Cardiac muscle cell (in vitro differentiated cells and primary cell): ENCODE data around the gene RANBP3. TPM values are rescaled to one million over a fixed set of nuclear protein-coding genes. Genes with fewer than 3 reads are reported as not detected.
A peak's percentile ranks its signal among the peaks of the same experiment; 100 is the strongest.

Experiments used
- DNase-seq, 2 donors: peaks; one replicate each; pipeline versions ENCODE4 v3.0.0 to v3.0.0-alpha.2; 2010 to 2017; ENCODE audit warnings: low read depth in 1 of 2, low spot score in 1 of 2
- H3K27ac ChIP-seq: fragments of 200-600 bp; sonication (generic); 2 replicates; pipeline ENCODE4 v1.5.1; 2016
- H3K27me3 ChIP-seq: fragments of 200-600 bp; sonication (generic); 2 replicates; pipeline ENCODE4 v1.6.0; 2016; ENCODE audit warnings: control low read depth
- H3K36me3 ChIP-seq: fragments of 200-600 bp; sonication (generic); 2 replicates; pipeline ENCODE4 v1.5.1; 2016; ENCODE audit warnings: control low read depth
- H3K4me1 ChIP-seq: fragments of 200-600 bp; sonication (generic); 2 replicates; pipeline ENCODE4 v1.8.1; 2017; ENCODE audit warnings: low read depth, mild to moderate bottlenecking, mixed run types
- H3K4me3 ChIP-seq: fragments of 200-600 bp; sonication (generic); 2 replicates; pipeline ENCODE4 v1.5.1; 2016; ENCODE audit warnings: mild to moderate bottlenecking
- H3K9me3 ChIP-seq: fragments of 200-600 bp; sonication (generic); 2 replicates; pipeline ENCODE4 v1.5.1; 2017; ENCODE audit warnings: low read depth, mild to moderate bottlenecking, control low read depth
- polyA plus RNA-seq: library from polyadenylated mRNA; unstranded; fragments of >200 nt; fragmentation: Nextera tagmentation; extraction: Ambion mirVana; gene quantifications from 2 replicates; pipeline ENCODE4 v1.2.1, GENCODE V29; 2016
- total RNA-seq: library from RNA; depleted of rRNA; stranded (reverse); fragments of >200 nt; gene quantifications from 2 replicates; pipeline ENCODE4 v1.2.3, GENCODE V29; 2016
- TF ChIP-seq, protein P1 (sequence below): IDR thresholded peaks from 2 replicates; pipeline ENCODE4 v1.5.1; 2012; ENCODE audit warnings: low read depth, mild to moderate bottlenecking, low read length

The RANBP3 gene
- total and polyA plus RNA-seq, 2 experiments from 2014 or later: 17.7 to 108 TPM

DNA sequence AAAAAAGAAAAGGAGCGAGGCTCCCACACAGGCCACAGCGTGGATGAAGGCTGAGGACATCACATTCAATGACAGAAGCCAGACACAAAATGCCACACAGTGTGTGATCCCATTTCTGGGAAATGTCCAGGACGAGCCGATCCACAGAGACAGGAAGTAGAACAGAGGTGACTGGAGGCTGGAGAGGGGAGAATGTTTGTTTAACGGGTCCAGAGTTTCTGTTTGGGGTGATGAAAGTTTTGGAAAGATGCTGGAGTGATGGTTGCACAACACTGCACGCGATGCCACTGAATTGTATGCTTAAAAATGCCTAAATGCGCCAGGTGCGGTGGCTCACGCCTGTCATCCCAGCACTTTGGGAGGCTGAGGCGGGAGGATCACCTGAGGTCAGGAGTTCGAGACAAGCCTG, 107.0 kb downstream of the RANBP3 start:
- Histone ChIP-seq H3K27me3 (no peaks in the 10 kb centered on the region), H3K36me3 (no peaks in the 10 kb centered on the region), H3K4me1 (no peaks in the 10 kb centered on the region), H3K9me3 (no peaks in the 10 kb centered on the region), H3K27ac (no peak overlapping the region), H3K4me3 (no peak overlapping the region)
- peak in 1 of 2 donors; percentile 42 for DNase-seq
- TF ChIP-seq, protein P1, sequence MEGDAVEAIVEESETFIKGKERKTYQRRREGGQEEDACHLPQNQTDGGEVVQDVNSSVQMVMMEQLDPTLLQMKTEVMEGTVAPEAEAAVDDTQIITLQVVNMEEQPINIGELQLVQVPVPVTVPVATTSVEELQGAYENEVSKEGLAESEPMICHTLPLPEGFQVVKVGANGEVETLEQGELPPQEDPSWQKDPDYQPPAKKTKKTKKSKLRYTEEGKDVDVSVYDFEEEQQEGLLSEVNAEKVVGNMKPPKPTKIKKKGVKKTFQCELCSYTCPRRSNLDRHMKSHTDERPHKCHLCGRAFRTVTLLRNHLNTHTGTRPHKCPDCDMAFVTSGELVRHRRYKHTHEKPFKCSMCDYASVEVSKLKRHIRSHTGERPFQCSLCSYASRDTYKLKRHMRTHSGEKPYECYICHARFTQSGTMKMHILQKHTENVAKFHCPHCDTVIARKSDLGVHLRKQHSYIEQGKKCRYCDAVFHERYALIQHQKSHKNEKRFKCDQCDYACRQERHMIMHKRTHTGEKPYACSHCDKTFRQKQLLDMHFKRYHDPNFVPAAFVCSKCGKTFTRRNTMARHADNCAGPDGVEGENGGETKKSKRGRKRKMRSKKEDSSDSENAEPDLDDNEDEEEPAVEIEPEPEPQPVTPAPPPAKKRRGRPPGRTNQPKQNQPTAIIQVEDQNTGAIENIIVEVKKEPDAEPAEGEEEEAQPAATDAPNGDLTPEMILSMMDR: no peak

DNA sequence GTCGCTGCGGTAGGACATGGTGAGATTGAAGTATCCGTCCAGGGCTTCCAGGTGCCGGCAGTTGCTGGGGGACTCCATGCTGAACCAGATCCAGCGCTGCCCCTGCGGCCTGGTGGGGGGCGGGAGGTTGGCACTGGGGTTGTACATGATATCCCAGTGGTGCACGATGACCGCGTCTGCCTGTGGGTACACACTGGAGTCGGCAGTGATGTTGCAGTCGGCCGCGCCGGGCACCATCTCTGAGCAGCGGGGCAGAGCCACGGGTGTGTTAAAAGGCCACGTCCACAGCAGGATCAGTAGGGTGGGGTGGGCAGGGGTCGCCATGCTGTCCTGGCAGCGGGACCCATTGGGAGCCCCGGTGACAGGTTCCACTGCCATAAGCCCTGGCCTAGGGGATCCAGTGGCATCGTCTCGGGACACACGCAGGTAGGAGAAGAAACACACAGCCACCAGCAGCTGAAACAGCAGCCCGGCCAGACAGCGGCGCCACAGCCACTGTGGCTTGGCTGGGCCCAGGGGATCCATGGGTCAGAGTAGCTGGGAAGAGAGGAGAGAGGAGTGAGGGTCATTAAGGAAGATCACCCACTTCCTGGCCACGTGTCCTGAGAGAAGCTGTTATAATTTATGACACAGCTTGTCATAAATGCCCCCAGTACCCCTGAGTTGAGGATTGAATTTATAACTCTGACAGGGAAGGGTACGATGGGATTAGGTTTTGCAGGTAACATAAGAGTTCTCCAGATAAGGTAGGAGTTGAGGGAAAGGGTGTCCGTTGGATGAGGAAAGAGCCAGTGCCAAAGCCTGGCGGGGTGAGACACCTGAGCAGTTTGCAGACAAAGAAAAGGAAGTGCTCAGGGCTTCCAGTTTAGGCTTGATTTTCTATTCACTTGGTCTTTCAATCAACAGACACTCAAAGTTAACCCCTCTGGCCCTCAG, 110.5 kb downstream of the RANBP3 start:
- Histone ChIP-seq H3K9me3 (no peaks in the 10 kb centered on the region), H3K27ac (no peak overlapping the region), H3K27me3 (no peaks in the 10 kb centered on the region), H3K4me3 (no peak overlapping the region), H3K36me3 (no peaks in the 10 kb centered on the region), H3K4me1 (no peaks in the 10 kb centered on the region)
- DNase-seq: no peak
- TF ChIP-seq, protein P1: no peak

Other genes with a start within 250 kb of the RANBP3 start
- gene PRR22, start 193.4 kb downstream of the RANBP3 start, total RNA-seq: 3.6 and 4.9 TPM in 2 replicates
- gene PRR22, start 193.4 kb downstream of the RANBP3 start, polyA plus RNA-seq: 1.9 and 9.7 TPM in 2 replicates
- gene DUS3L, start 187.0 kb downstream of the RANBP3 start, total RNA-seq: 40.9 and 43.4 TPM in 2 replicates
- 25.0 and 39.1 TPM in 2 replicates for gene DUS3L, start 187.0 kb downstream of the RANBP3 start, polyA plus RNA-seq
- gene NRTN, start 173.1 kb downstream of the RANBP3 start, total RNA-seq: 28.2 and 36.1 TPM in 2 replicates
- gene NRTN, start 173.1 kb downstream of the RANBP3 start, polyA plus RNA-seq: 68.2 and 85.8 TPM in 2 replicates
- gene FUT6, start 138.4 kb downstream of the RANBP3 start, total RNA-seq: 0.42 TPM in 1 of 2 replicates, not detected in the other
- gene FUT6, start 138.4 kb downstream of the RANBP3 start, polyA plus RNA-seq: not detected in 2 replicates
- gene FUT3, start 126.7 kb downstream of the RANBP3 start, total RNA-seq: 0.14 and 3.8 TPM in 2 replicates
- 0.92 TPM in 1 of 2 replicates, not detected in the other for gene FUT3, start 126.7 kb downstream of the RANBP3 start, polyA plus RNA-seq
- gene FUT5, start 107.6 kb downstream of the RANBP3 start, total RNA-seq: 1.5 TPM in 1 of 2 replicates, not detected in the other
- gene FUT5, start 107.6 kb downstream of the RANBP3 start, polyA plus RNA-seq: 8.9 TPM in 1 of 2 replicates, not detected in the other
- gene NDUFA11, start 74.3 kb downstream of the RANBP3 start, total RNA-seq: 295 and 485 TPM in 2 replicates
- 738 and 760 TPM in 2 replicates for gene NDUFA11, start 74.3 kb downstream of the RANBP3 start, polyA plus RNA-seq
- gene VMAC, start 73.3 kb downstream of the RANBP3 start, total RNA-seq: 13.0 and 23.1 TPM in 2 replicates
- gene VMAC, start 73.3 kb downstream of the RANBP3 start, polyA plus RNA-seq: 3.9 and 6.2 TPM in 2 replicates
- gene CAPS, start 63.9 kb downstream of the RANBP3 start, total RNA-seq: 14.4 and 23.6 TPM in 2 replicates
- gene CAPS, start 63.9 kb downstream of the RANBP3 start, polyA plus RNA-seq: 14.1 and 17.7 TPM in 2 replicates
- gene RFX2, start 132.4 kb upstream of the RANBP3 start, total RNA-seq: 2.9 and 3.0 TPM in 2 replicates
- 3.9 and 7.7 TPM in 2 replicates for gene RFX2, start 132.4 kb upstream of the RANBP3 start, polyA plus RNA-seq
- gene ACSBG2, start 157.5 kb upstream of the RANBP3 start, total RNA-seq: not detected in 2 replicates
- 0.21 TPM in 1 of 2 replicates, not detected in the other for gene ACSBG2, start 157.5 kb upstream of the RANBP3 start, polyA plus RNA-seq